Fibroblast of lung (primary cell): ENCODE measurements around the gene ULK2.

Experiments used
- EZH2 ChIP-seq: IDR thresholded peaks from 2 replicates; pipeline ENCODE4 v1.5.1; 2012; ENCODE audit warnings: low read length, control low read depth, mild to moderate bottlenecking; ENCODE audit errors: missing control alignments
- TF ChIP-seq, protein P1 (sequence below), 2 donors: IDR thresholded peaks in 1 of 2; conservative IDR thresholded peaks in 1 of 2; 1 replicate in 1 of 2; 2 replicates in 1 of 2; pipeline ENCODE4 v1.5.1; 2011 to 2012; ENCODE audit warnings: low read length in 2 of 2, control low read depth in 1 of 2, inconsistent platforms in 1 of 2, low read depth in 1 of 2, mild to moderate bottlenecking in 1 of 2

DNA sequence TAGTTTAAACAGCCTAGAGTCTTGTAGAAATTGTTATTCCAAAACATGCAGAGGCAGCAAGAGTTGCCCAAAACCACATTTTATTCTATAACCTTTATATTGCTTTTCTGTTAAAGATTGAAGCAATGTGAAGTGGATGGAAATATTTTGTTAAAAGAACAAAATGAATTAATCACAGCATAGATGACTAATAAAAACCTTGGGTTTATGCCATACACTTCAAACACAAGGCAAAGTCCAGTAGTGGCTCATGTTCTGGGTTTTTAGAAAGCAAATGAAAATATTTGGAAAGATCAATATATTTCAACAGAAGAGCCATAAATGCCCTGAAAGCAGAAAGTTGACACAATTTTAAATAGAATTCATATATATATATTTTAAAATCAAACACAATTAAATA, 36.7 kb upstream of the ULK2 start:
- TF ChIP-seq EZH2: no peak
- TF ChIP-seq, protein P1, sequence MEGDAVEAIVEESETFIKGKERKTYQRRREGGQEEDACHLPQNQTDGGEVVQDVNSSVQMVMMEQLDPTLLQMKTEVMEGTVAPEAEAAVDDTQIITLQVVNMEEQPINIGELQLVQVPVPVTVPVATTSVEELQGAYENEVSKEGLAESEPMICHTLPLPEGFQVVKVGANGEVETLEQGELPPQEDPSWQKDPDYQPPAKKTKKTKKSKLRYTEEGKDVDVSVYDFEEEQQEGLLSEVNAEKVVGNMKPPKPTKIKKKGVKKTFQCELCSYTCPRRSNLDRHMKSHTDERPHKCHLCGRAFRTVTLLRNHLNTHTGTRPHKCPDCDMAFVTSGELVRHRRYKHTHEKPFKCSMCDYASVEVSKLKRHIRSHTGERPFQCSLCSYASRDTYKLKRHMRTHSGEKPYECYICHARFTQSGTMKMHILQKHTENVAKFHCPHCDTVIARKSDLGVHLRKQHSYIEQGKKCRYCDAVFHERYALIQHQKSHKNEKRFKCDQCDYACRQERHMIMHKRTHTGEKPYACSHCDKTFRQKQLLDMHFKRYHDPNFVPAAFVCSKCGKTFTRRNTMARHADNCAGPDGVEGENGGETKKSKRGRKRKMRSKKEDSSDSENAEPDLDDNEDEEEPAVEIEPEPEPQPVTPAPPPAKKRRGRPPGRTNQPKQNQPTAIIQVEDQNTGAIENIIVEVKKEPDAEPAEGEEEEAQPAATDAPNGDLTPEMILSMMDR (conservative IDR thresholded peaks at IDR 0.05 in 1 of 2, IDR thresholded peaks at IDR 0.05 in 1 of 2; ENCODE audit: low read depth in 1 of 2, low read length in 2 of 2): no peak
